Cardiac fibroblast (primary cell): ENCODE measurements around the gene POLK.
A peak's percentile ranks its signal among the peaks of the same experiment; 100 is the strongest.

Source experiments
- DNase-seq, 2 donors: peaks; one replicate each; pipeline versions ENCODE4 v3.0.0 to v3.0.0-alpha.2; 2010; ENCODE audit warnings: low read depth in 2 of 2
- H3K4me3 ChIP-seq, 2 donors: replicated peaks in 1 of 2; 1 replicate in 1 of 2; 2 replicates in 1 of 2; pipeline ENCODE4 v1.5.1; 2011; ENCODE audit warnings: low read depth in 2 of 2, low read length in 2 of 2, mild to moderate bottlenecking in 2 of 2, moderate library complexity in 1 of 2
- TF ChIP-seq, protein P1 (sequence below): IDR thresholded peaks from one replicate; pipeline ENCODE4 v1.5.1; 2011; ENCODE audit warnings: low read depth, mild to moderate bottlenecking, low read length, inconsistent platforms

The POLK gene

DNA sequence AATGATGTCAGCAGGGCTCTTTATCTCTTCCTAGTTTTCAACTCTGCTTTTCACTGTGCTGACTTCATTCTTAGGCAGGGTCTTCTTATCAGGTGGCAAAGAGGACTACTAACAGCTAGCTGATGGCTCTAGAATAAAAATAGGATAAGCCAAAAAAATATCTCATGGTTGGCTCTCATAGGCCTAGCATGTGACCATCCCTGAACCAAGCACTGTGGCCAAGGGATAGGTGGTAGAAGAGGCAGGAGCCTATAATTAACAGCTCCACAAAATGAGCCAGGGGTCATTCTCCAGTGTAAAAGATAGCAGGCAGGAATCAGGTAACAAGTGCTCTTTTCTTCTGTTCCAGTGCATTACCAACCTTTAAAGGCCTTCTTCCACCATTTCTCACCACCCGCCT, 120.6 kb downstream of the POLK start:
- no peak overlapping the region for H3K4me3 ChIP-seq
- TF ChIP-seq, protein P1, sequence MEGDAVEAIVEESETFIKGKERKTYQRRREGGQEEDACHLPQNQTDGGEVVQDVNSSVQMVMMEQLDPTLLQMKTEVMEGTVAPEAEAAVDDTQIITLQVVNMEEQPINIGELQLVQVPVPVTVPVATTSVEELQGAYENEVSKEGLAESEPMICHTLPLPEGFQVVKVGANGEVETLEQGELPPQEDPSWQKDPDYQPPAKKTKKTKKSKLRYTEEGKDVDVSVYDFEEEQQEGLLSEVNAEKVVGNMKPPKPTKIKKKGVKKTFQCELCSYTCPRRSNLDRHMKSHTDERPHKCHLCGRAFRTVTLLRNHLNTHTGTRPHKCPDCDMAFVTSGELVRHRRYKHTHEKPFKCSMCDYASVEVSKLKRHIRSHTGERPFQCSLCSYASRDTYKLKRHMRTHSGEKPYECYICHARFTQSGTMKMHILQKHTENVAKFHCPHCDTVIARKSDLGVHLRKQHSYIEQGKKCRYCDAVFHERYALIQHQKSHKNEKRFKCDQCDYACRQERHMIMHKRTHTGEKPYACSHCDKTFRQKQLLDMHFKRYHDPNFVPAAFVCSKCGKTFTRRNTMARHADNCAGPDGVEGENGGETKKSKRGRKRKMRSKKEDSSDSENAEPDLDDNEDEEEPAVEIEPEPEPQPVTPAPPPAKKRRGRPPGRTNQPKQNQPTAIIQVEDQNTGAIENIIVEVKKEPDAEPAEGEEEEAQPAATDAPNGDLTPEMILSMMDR: no peak
- DNase-seq: no peak

GRCh38 chr5:75637949-75638348, 126.3 kb downstream of the POLK start:
- DNase-seq: no peak
- TF ChIP-seq, protein P1: no peak
- no peak overlapping the region for H3K4me3 ChIP-seq

- no peak for DNase-seq
- TF ChIP-seq, protein P1: no peak
- no peak overlapping the region for H3K4me3 ChIP-seq
Measured at GRCh38 chr5:75639535-75640311, 128.0 kb downstream of the POLK start.

GRCh38 chr5:75640395-75640794, 128.7 kb downstream of the POLK start:
- H3K4me3 ChIP-seq: no peak overlapping the region
- TF ChIP-seq, protein P1: no peak
- peak; percentile 87 to 91 for DNase-seq

DNA sequence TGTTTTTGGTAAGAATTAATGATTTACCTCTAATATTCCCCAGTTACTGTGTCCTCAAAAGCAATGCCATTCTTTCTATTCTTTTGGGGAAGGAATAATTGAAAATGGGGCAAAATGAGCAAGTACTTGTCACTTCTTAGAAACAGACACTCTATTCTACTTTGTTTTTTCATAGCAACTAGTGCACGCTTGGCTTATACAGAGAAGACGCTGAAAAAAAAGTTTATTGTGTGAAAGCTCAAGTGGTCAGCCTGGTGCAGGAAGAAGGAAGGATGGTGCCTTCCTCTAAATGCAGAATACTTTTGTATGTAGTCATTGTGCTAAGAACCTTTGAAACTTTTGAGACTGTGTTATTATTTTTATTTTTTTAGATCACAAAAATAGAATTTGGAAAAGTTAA, 129.1 kb downstream of the POLK start:
- H3K4me3 ChIP-seq: no peak overlapping the region
- TF ChIP-seq, protein P1: no peak
- DNase-seq: peak; percentile 20 to 21

DNA sequence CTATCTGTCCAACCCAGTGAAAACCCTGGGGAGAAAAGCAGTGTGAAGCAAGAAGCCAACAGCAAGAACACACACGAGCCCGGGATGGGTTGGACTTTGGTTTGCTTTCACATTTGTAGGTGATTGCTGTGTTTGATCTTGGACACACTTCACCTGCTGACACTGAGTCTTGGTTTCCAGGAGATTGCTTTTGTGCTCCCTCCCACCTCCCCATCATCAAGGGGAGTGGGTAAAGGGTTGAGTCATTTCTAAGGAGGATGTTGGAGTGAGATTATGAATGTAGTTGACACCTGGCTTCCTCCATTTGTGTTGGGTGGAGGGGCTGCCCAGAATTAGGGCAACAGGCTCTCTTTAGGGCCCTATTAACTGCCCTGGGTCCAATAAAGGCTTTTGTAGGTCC, 137.0 kb downstream of the POLK start:
- DNase-seq: no peak
- no peak overlapping the region for H3K4me3 ChIP-seq
- TF ChIP-seq, protein P1: no peak
